BJ (cell line): ENCODE data around the gene SARDH. TPM values are rescaled to one million over a fixed set of nuclear protein-coding genes. Genes with fewer than 3 reads are reported as not detected.
"Not testable (repeated sequence)": the region's sequence is repeated elsewhere in the genome, so short reads cannot be mapped to it uniquely, and the experiment has no call there.

Experiments
- CTCF ChIA-PET: fragments of 350-600 bp; formaldehyde crosslinking; extraction: SDS; loops from one replicate; lab custom pipeline; 2021; ENCODE audit warnings: antibody characterized with exemption, inconsistent platforms; lab: Yijun Ruan, JAX
- POLR2A ChIA-PET: fragments of 300-600 bp; sonication (Branson Sonifier 250); formaldehyde crosslinking; extraction: SDS; loops from one replicate; lab custom pipeline; 2021; ENCODE audit warnings: antibody characterized with exemption; lab: Charles Lee
- DNase-seq: peaks from one replicate; pipeline ENCODE4 v3.0.0-alpha.2; 2011; ENCODE audit warnings: low read depth
- H3K27me3 ChIP-seq: 2 replicates; pipeline ENCODE4 v1.6.0; 2011; ENCODE audit warnings: low read length; ENCODE audit not compliant: control insufficient read depth, insufficient read depth
- H3K36me3 ChIP-seq: 2 replicates; pipeline ENCODE4 v1.5.1; 2011; ENCODE audit warnings: low read length; ENCODE audit not compliant: control insufficient read depth, insufficient read depth
- H3K4me3 ChIP-seq: 2 replicates; pipeline ENCODE4 v1.5.1; 2011; ENCODE audit warnings: low read depth, mild to moderate bottlenecking, control low read depth, low read length
- CTCF ChIP-seq: IDR thresholded peaks from 2 replicates; pipeline ENCODE4 v1.5.1; 2011; ENCODE audit warnings: low read depth, mild to moderate bottlenecking, control low read depth, inconsistent platforms, low read length, moderate library complexity; ENCODE audit not compliant: insufficient read depth
- polyA plus RNA-seq: library from polyadenylated mRNA; depleted of rRNA; stranded (reverse); fragments of >200 nt; gene quantifications from 2 replicates; pipeline ENCODE4 v1.2.3, GENCODE V29; 2011

The SARDH gene
- polyA plus RNA-seq, 1 experiment: 0.53 TPM

GRCh38 chr9:133679056-133679455 is 59.1 kb downstream of the SARDH start:
- no peak for TF ChIP-seq CTCF
- DNase-seq: no peak
- Histone ChIP-seq H3K36me3 (no peaks in the 10 kb centered on the region), H3K27me3 (peaks cover 2% of the 10 kb centered on the region; the same call in 1 of the 2 replicates), H3K4me3 (no peak overlapping the region)
- ChIA-PET CTCF (interaction anchor here (0.7 kb wide), 1 partner anchor 48 kb away, joined by 3 read pairs; no protein-coding TSS in a partner anchor), POLR2A (no interaction called here)

DNA sequence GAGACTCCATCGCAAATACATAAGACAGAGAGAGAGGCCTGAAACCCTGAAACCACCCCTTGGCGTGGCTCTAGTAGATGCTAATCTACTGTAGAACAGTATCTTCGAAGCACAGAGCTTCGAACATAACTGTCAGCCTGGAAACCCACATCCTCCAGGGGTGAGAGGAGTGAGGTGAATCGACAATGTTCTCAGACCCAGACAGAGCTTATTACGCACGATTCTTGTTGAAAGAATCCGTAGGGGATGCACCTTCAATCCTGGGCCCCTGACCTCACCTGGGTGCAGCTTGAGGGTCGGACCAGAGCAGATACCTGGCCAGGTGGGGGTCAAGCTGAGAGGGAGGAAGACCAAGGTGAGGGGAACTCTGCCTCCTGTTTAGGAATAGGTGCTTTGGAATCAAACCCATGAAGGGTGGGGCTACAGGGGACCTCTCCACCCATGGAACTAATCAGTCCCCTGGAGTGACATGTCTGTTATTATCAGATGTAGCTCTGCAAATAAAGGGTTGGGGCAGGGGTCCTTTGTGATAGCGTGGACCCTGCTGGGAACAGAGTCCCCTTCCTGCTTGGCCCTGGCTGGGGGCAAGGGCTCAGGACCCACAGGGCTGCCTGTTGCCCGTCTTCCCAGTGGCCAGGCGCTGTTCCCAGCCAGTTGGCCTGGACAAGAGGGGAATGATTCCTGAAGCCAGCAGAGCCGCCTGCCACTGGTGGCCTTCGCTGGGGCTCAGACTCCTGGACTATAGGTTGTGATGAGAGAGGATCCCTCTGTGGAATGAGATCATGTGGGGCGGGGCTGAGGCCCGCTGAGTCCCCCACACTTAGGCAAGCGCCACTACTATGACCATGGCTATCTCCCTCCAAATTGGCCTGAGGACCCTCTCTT is 60.8 kb downstream of the SARDH start:
- H3K27me3 ChIP-seq: peaks cover 2% of the 10 kb centered on the region; the same call in 1 of the 2 replicates
- H3K36me3 ChIP-seq: no peaks in the 10 kb centered on the region
- no peak for DNase-seq
- POLR2A ChIA-PET: no interaction called here
- no peak for TF ChIP-seq CTCF
- no peak overlapping the region for H3K4me3 ChIP-seq
- CTCF ChIA-PET: no interaction called here

GRCh38 chr9:133676450-133676849 is 61.7 kb downstream of the SARDH start:
- DNase-seq: no peak
- Histone ChIP-seq H3K4me3 (no peak overlapping the region), H3K36me3 (no peaks in the 10 kb centered on the region), H3K27me3 (0 out of 2 replicates have a peak, but pooled peaks cover 2% of the 10 kb centered on the region)
- no peak for TF ChIP-seq CTCF
- POLR2A ChIA-PET: no interaction called here
- CTCF ChIA-PET: no interaction called here

DNA sequence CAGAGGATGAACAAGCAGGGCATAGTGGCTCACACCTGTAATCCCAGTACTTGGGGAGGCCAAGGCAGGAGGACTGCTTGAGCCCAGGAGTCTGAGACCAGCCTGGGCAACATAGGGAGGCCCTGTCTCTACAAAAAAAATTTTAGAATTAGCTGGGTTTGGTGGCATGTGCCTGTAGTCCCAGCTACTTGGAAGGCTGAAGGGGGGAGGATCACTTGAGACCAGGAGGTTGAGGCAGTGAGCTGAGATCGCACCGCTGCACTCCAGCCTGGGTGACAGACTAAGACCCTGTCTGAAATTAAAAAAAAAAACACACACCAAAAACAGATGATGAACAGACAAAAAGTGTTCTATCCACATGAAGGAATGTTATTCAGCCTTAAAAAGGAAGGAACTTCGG is 62.4 kb downstream of the SARDH start:
- H3K27me3 ChIP-seq, POLR2A ChIA-PET, DNase-seq, H3K4me3 ChIP-seq, H3K36me3 ChIP-seq, CTCF ChIA-PET: not testable (repeated sequence)

- H3K4me3 ChIP-seq: no peak overlapping the region
- no peak for DNase-seq
- ChIA-PET CTCF (interaction anchor here (1.0 kb wide), 1 partner anchor 11 kb away, joined by 3 read pairs; no protein-coding TSS in a partner anchor), POLR2A (no interaction called here)
- H3K36me3 ChIP-seq: no peaks in the 10 kb centered on the region
- 0 out of 2 replicates have a peak, but pooled peaks cover 2% of the 10 kb centered on the region for H3K27me3 ChIP-seq
- TF ChIP-seq CTCF: no peak
Observed at GRCh38 chr9:133674091-133674490, 64.1 kb downstream of the SARDH start.
